SK-N-MC (cell line): Measurements from ENCODE around the gene AKT1.

ENCODE experiments used
- EZH2 ChIP-seq: fragments of 200-600 bp; sonication (generic); IDR thresholded peaks from one replicate; pipeline ENCODE4 v1.6.1; 2017; ENCODE audit warnings: antibody characterized with exemption
- FOXP2 ChIP-seq: optimal IDR thresholded peaks from 2 replicates; pipeline ENCODE3; 2011; ENCODE audit warnings: mild to moderate bottlenecking, moderate library complexity; ENCODE audit not compliant: insufficient read depth; ENCODE audit errors: extremely low read length, control extremely low read depth
- POLR2AphosphoS5 ChIP-seq: IDR thresholded peaks from 2 replicates; pipeline ENCODE4 v1.6.1; 2012; ENCODE audit warnings: mild to moderate bottlenecking, low read depth, low read length, borderline replicate concordance

DNA sequence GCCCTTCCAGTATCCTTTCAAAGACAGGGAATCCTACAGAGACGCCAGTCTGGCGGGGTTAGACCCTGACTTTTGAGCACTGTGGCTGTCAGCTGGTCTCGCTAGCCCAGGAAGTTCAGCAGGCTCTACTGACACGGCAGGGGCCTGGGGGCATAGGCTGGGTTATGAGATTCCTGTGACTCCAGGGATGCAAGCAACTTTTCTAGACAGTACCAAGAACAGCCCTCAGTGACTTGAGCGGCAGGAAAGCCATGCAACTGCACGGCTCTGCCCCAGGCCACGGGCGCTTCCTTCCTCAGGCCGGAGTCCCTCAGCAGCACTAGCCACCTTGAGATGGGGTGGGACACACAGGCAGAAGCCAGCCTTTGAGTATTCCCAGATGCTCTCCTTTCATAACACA is 47.7 kb downstream of the AKT1 start:
- TF ChIP-seq POLR2AphosphoS5 (no peak), EZH2 (no peak), FOXP2 (no peak)
